Occipital lobe (tissue), 2 donors: ENCODE data around the gene TMEFF1. TPM values are rescaled to one million over a fixed set of nuclear protein-coding genes. Genes with fewer than 3 reads are reported as not detected.
A peak's percentile ranks its signal among the peaks of the same experiment; 100 is the strongest.
"Not testable (repeated sequence)": the region's sequence is repeated elsewhere in the genome, so short reads cannot be mapped to it uniquely, and the experiment has no call there.

Source experiments
- DNase-seq: peaks from one replicate; lab custom pipeline; 2025; lab: John Stamatoyannopoulos, UW
- total RNA-seq: library from RNA; depleted of rRNA; stranded (reverse); fragments of >200 nt; gene quantifications from one replicate; pipeline ENCODE4 v1.2.3, GENCODE V29; 2014

TMEFF1 gene
- 47.6 TPM for total RNA-seq

- DNase-seq, result peak; percentile 23
Measured at GRCh38 chr9:100472788-100473275, at the start of gene TMEFF1. Gene TMEFF1 (plus strand): TSS chr9:100473149. CDS start chr9:100473545, 396 bp downstream.

GRCh38 chr9:100425758-100426157, 47.2 kb upstream of the TMEFF1 start:
- no peak for DNase-seq

GRCh38 chr9:100426189-100426529, 46.8 kb upstream of the TMEFF1 start:
- no peak for DNase-seq

GRCh38 chr9:100426530-100427365, 46.2 kb upstream of the TMEFF1 start, which contains the start of gene MSANTD3:
Gene MSANTD3 (plus strand): TSS chr9:100427143. CDS start chr9:100441939, 14,796 bp downstream.
- peak; percentile 44 for DNase-seq

GRCh38 chr9:100427366-100428263, 45.3 kb upstream of the TMEFF1 start:
- peak; percentile 45 for DNase-seq

GRCh38 chr9:100428871-100429654, 43.9 kb upstream of the TMEFF1 start:
- DNase-seq, result peak; percentile 57

- DNase-seq, result no peak
Measured at GRCh38 chr9:100430286-100430940, 42.5 kb upstream of the TMEFF1 start.

- DNase-seq, result no peak
Measured at GRCh38 chr9:100431886-100432285, 41.1 kb upstream of the TMEFF1 start.

GRCh38 chr9:100432736-100433135, 40.2 kb upstream of the TMEFF1 start:
- no peak for DNase-seq

GRCh38 chr9:100436571-100436970, 36.4 kb upstream of the TMEFF1 start:
- no peak for DNase-seq

- DNase-seq, result peak; percentile 12
Measured at GRCh38 chr9:100437860-100438805, 34.8 kb upstream of the TMEFF1 start.

GRCh38 chr9:100440071-100440470, 32.9 kb upstream of the TMEFF1 start:
- DNase-seq, result no peak

- not testable (repeated sequence) for DNase-seq
Measured at GRCh38 chr9:100440487-100440886, 32.5 kb upstream of the TMEFF1 start.

- no peak for DNase-seq
Measured at GRCh38 chr9:100441911-100442361, 31.0 kb upstream of the TMEFF1 start.

- DNase-seq, result no peak
Measured at GRCh38 chr9:100443781-100444768, 28.9 kb upstream of the TMEFF1 start.

- DNase-seq, result no peak
Measured at GRCh38 chr9:100445161-100445902, 27.6 kb upstream of the TMEFF1 start.

GRCh38 chr9:100445903-100446549, 26.9 kb upstream of the TMEFF1 start:
- DNase-seq, result no peak
